MM.1S (cell line): ENCODE data around the gene TMEM109.

Experiments
- DNase-seq: peaks from one replicate; pipeline ENCODE4 v3.0.0-alpha.2; 2015
- H2AFZ ChIP-seq: fragments of 300-600 bp; sonication (generic); 2 replicates; pipeline ENCODE4 v1.6.0; 2016; ENCODE audit warnings: antibody characterized with exemption, low read length
- H3F3A ChIP-seq: fragments of 300-600 bp; sonication (generic); 2 replicates; pipeline ENCODE4 v1.6.1; 2016; ENCODE audit warnings: mild to moderate bottlenecking, antibody characterized with exemption, low read length, moderate library complexity, mixed read lengths; ENCODE audit not compliant: insufficient read depth
- H3K27ac ChIP-seq: fragments of 300-600 bp; sonication (generic); 2 replicates; pipeline ENCODE4 v1.5.1; 2016; ENCODE audit warnings: mild to moderate bottlenecking, low read length
- H3K27me3 ChIP-seq: fragments of 300-600 bp; sonication (generic); replicated peaks from 2 replicates; pipeline ENCODE4 v1.6.0; 2016; ENCODE audit warnings: low read length; ENCODE audit not compliant: insufficient read depth
- H3K36me3 ChIP-seq: fragments of 300-600 bp; sonication (generic); replicated peaks from 2 replicates; pipeline ENCODE4 v1.6.1; 2016; ENCODE audit warnings: mild to moderate bottlenecking, low read length, mixed read lengths; ENCODE audit not compliant: insufficient read depth
- H3K4me1 ChIP-seq: fragments of 300-600 bp; sonication (generic); 2 replicates; pipeline ENCODE4 v1.6.1; 2016; ENCODE audit warnings: low read length, mixed read lengths
- H3K4me2 ChIP-seq: fragments of 300-600 bp; sonication (generic); 2 replicates; pipeline ENCODE4 v1.6.0; 2016; ENCODE audit warnings: low read depth, low read length
- H3K4me3 ChIP-seq: fragments of 300-600 bp; sonication (generic); 2 replicates; pipeline ENCODE4 v1.5.1; 2016; ENCODE audit warnings: low read length, mixed read lengths
- H3K79me2 ChIP-seq: fragments of 300-600 bp; sonication (generic); 2 replicates; pipeline ENCODE4 v1.6.1; 2016; ENCODE audit warnings: mixed run types, low read length, mixed read lengths
- H3K9ac ChIP-seq: fragments of 300-600 bp; sonication (generic); 2 replicates; pipeline ENCODE4 v1.6.1; 2016; ENCODE audit warnings: low read length, mixed read lengths
- H3K9me2 ChIP-seq: fragments of 300-600 bp; sonication (generic); replicated peaks from 2 replicates; pipeline ENCODE4 v1.6.1; 2016; ENCODE audit warnings: mild to moderate bottlenecking, low read length, mixed read lengths; ENCODE audit not compliant: insufficient read depth
- H3K9me3 ChIP-seq: fragments of 300-600 bp; sonication (generic); replicated peaks from 2 replicates; pipeline ENCODE4 v1.6.1; 2016; ENCODE audit warnings: mild to moderate bottlenecking, low read length, mixed read lengths; ENCODE audit not compliant: insufficient read depth
- H4K20me1 ChIP-seq: fragments of 300-600 bp; sonication (generic); 2 replicates; pipeline ENCODE4 v1.6.1; 2016; ENCODE audit warnings: mild to moderate bottlenecking, low read length, moderate library complexity, mixed read lengths; ENCODE audit not compliant: insufficient read depth
- CTCF ChIP-seq: fragments of 300-600 bp; sonication (generic); IDR thresholded peaks from 2 replicates; pipeline ENCODE4 v1.5.1; 2016; ENCODE audit warnings: antibody characterized with exemption, low read length, mixed read lengths
- EZH2 ChIP-seq: fragments of 300-600 bp; sonication (generic); optimal IDR thresholded peaks from 2 replicates; pipeline ENCODE3; 2017; ENCODE audit warnings: low read depth, mild to moderate bottlenecking, antibody characterized with exemption, low read length, mixed read lengths
- EZH2phosphoT487 ChIP-seq: fragments of 300-600 bp; sonication (generic); IDR thresholded peaks from 2 replicates; pipeline ENCODE4 v1.6.1; 2018; ENCODE audit warnings: antibody characterized with exemption, low read length

Gene TMEM109

DNA sequence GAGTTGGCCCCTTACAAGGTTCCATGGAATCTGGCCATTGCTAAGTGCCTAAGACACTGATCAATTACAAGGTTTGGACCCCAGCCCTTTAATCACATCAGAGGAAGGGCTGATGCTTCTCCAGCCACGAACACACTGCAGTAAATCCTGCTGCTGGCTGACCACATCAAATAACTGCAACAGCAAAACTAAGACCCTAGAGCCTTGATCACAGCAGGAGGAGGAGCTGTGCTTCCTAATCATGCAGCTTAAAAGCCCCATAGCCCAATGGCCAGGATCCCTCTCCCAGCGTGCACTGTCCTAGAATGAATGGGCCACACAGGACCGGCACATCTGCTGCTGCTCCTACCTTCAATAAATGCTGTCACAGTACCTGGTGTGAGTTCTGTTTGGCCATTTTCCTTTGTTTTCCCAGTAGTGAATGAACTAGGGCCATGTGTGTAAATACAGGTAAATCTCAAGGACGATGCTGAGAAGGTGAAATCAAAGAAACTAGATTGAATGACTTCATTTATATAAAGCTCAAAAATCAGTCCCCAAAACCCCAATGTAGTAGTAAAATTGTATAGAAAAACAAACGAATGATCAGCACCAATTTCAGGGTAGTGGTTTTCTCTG is 33.9 kb upstream of the TMEM109 start:
- no peak overlapping the region for H3K27ac ChIP-seq
- H3K4me3 ChIP-seq, result no peak overlapping the region
- H3K4me2 ChIP-seq, result no peak overlapping the region
- H3K79me2 ChIP-seq, result no peaks in the 10 kb centered on the region
- no peaks in the 10 kb centered on the region for H3K36me3 ChIP-seq
- no peak overlapping the region for H2AFZ ChIP-seq
- H3K9me3 ChIP-seq, result no peaks in the 10 kb centered on the region
- DNase-seq, result no peak
- no peak overlapping the region for H3K9ac ChIP-seq
- TF ChIP-seq CTCF (no peak), EZH2 (no peak), EZH2phosphoT487 (no peak)
- H4K20me1 ChIP-seq, result no peaks in the 10 kb centered on the region
- H3F3A ChIP-seq, result no peaks in the 10 kb centered on the region
- no peaks in the 10 kb centered on the region for H3K9me2 ChIP-seq
- H3K27me3 ChIP-seq, result no peaks in the 10 kb centered on the region
- peaks cover 6% of the 10 kb centered on the region; the same call in 1 of the 2 replicates for H3K4me1 ChIP-seq

- Histone ChIP-seq H3K4me3 (no peak overlapping the region), H3K4me2 (no peak overlapping the region), H3K27me3 (no peaks in the 10 kb centered on the region), H3K4me1 (peaks cover under 1% of the 10 kb centered on the region; the same call in 1 of the 2 replicates), H2AFZ (no peak overlapping the region), H3K27ac (no peak overlapping the region), H3K9me2 (no peaks in the 10 kb centered on the region), H3F3A (no peaks in the 10 kb centered on the region), H3K36me3 (no peaks in the 10 kb centered on the region), H3K79me2 (no peaks in the 10 kb centered on the region), H3K9ac (no peak overlapping the region), H3K9me3 (no peaks in the 10 kb centered on the region), H4K20me1 (no peaks in the 10 kb centered on the region)
- no peak for DNase-seq
- TF ChIP-seq EZH2phosphoT487 (no peak), CTCF (no peak), EZH2 (no peak)
These were observed 33.2 kb upstream of the TMEM109 start for GRCh38 chr11:60880643-60881282.

DNA sequence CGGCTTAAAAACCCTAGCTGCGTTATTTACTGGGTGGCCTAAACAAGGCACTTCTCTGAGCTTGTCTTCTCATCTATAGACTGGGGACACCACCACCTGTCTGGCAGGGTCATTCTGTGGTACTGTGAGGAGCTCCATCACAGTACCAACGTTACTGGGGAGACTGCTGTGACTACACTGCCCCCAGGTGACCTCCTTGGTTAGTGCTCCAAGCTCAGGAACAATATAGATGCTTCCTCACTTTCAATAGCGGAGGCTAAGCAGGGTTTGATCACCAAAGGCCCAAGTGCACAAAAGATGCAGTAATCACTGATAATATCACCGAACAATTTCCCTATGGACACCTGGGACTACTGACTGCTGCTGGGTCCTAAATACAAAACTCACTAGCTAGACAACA is 26.4 kb upstream of the TMEM109 start:
- peak; percentile 79 for DNase-seq
- peaks cover 7% of the 10 kb centered on the region; the same call in 1 of the 2 replicates for H3F3A ChIP-seq
- H4K20me1 ChIP-seq, result no peaks in the 10 kb centered on the region
- H3K9me2 ChIP-seq, result no peaks in the 10 kb centered on the region
- H3K4me1 ChIP-seq, result peaks cover 6% of the 10 kb centered on the region; the same call in 1 of the 2 replicates
- TF ChIP-seq CTCF, result peak; percentile 90
- TF ChIP-seq EZH2, result no peak
- no peak overlapping the region for H3K27ac ChIP-seq
- H3K79me2 ChIP-seq, result 0 out of 2 replicates have a peak, but pooled peaks cover under 1% of the 10 kb centered on the region
- no peaks in the 10 kb centered on the region for H3K27me3 ChIP-seq
- no peaks in the 10 kb centered on the region for H3K9me3 ChIP-seq
- no peak overlapping the region for H2AFZ ChIP-seq
- no peaks in the 10 kb centered on the region for H3K36me3 ChIP-seq
- H3K4me2 ChIP-seq, result 0 out of 2 replicates have a peak overlapping the region, but pooled peaks have one; percentile 12
- H3K4me3 ChIP-seq, result no peak overlapping the region
- no peak overlapping the region for H3K9ac ChIP-seq
